T1000 (cell line): Measurements from ENCODE around the gene ING3.
"Not testable (repeated sequence)": the region's sequence is repeated elsewhere in the genome, so short reads cannot be mapped to it uniquely, and the experiment has no call there.

Experiments used
- DNase-seq: peaks from one replicate; lab custom pipeline; 2025; ENCODE audit warnings: mixed read lengths; lab: John Stamatoyannopoulos, UW

ING3 gene

DNA sequence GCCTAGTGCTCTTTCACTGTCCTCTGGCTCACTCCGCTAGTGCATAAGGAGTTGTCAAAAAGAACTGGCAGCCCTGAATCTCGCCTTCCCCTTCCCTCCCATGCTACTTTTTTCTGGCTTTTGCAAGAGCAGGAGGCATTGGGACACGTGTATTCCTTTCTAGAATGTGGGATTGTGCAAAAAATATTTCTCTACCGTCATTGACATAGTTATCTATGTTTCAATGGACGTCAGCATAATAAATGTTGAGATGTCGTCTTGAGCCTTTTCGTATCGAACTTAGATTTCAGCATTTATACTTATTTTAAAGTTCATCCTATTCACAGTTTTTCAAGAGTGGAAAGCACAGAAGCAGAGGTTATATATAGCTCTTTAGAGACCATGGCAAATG lies 727 bp downstream of the ING3 start:
- DNase-seq, result no peak

DNA sequence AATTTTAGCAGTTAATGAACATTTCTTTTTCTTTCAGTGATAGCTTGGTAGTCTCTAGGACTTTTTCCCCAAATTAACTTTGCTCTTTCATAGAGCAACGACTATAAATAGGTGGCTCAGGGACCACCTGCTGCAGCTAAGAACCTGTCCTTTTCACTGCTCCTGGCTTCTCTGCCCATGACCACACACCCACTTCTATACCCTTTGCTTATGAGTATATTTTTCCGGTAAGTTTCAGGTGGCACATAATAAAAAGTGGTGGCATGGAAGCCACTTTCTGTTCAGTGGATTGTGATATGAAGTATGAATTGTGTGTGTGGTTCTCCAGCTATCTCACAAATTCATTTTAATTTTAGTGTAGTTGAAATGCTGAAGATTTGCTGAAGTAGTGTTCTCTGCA lies 1.2 kb downstream of the ING3 start:
- DNase-seq, result no peak

DNA sequence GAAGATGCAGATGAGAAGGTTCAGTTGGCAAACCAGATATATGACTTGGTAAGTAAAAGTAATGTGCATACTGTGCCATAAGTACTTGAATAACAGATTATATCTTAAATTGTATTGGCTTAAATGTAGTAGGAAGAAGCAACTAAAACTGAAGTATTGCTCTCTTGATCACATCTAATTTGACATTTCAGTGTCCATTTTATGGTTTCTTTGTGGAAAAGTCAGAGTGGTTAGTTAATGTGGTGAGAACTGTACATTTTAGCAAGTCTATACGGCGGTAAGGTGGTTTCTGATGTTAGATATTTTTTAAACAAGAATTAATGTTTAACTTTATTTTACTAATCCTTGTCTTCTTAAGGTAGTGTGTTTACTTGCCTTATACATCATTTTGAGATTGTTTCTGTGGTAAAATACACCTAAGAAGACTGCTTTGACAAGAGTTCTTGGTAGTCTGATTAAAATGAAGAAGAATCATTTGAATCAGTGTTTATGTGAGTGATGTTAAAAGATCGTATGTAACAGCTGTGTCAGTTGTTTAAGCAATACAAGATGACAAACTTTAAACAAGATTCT lies 5.1 kb downstream of the ING3 start:
- DNase-seq, result no peak

DNA sequence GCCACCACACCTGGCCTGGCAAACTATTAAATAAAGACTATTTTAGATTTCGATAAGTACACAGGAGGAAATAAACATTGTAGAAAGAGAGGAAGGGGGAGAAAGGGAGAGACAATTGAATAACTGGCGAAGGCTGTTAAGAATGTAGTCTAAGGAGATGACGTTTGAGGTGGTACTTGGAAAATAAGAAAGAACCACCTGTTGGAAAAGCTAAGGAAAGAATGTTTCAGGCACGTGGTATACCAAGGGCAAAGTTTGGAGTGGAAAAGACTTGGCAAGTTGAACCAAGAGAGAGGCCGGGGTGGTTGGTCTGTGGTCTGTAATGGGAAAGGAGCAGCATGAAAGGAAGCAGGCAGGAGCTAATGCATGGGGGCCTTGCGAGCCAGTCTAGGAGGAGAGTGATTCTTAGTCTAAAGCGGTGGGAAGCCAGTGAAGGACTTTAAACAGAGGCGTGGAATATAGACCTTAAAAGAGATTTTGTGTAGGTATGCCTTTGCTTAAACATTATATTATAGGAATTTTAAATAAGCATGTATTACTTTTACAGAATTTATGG lies 9.4 kb downstream of the ING3 start:
- DNase-seq, result no peak

DNA sequence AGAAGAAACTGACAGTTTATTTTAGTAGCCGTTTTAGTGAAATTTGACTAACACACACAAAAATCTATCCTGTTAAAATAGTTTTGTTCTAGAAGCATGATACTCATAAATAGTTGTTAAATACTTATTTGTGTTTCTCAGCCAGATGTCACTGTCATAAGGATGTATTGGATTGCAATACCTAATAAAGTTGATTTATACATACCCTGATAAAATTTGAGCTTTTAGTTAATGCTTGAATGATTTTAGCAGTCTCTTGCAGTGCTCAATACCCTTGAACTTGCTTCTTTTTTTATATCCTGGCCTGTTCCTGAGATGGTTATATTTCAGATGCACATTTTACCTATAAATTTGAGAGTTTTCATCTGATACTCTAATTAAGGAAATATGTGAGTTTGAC lies 10.1 kb downstream of the ING3 start:
- no peak for DNase-seq

DNA sequence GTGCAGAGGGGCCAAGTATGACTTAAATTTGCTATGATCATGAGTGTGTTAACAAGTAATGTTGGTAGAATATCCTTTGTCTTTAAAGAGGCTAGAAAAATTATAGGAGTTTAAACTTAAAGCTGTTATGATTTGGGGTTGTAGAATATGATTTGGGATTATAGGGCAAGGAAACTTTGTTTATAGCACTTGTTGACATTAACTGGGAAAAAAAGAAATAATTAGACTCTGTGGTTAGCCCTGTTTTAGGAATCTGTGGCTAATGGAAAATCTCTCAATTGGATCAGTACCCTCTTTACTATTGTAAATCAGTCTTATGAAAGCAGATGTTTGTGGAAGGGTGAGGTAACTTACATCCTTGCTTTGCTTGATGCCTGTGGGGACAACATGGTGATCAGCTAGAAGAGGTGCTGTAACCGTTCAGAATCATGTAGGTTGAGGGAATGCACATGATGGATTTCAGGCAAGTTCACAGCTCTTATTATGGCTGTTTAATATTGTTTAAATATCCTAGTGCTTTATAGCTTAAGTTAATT lies 11.1 kb downstream of the ING3 start:
- no peak for DNase-seq

DNA sequence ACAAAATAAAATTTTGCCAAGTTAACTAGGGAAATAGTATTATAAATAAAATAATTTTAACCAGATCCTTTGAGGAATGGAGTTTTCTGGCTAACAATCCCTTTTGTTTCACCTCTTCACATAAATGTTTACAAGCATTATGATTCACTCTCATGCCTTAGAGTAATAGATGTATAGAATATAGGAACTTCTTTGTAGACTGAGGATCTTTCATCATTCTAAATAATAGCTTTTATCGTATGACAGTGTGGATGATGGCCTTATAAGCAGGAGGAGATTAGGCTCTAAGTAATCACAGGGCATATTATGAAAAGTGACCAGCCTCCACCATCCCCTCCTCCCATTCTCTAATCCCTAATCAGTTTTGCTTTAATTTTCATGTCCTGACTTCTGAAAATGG lies 13.5 kb downstream of the ING3 start:
- no peak for DNase-seq

DNA sequence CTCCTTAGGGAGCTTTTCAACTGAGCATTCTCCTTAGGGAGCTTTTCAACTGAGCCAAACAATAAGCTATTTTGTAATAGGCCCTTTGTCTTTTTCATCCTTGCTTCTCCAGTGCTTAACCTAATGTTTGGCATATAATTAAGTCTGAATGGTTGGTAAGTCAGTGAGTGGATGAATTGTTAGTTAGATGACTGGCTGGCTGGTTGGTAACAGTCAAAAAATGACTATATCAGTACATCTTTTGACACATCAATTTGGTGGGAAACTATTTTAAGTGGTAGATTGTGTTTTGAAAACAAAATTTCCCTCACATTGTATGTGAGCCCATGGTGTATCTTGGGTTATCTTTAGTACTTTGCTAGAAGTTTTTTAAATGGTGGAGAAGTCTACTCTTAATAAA lies 16.4 kb downstream of the ING3 start:
- DNase-seq, result no peak

DNA sequence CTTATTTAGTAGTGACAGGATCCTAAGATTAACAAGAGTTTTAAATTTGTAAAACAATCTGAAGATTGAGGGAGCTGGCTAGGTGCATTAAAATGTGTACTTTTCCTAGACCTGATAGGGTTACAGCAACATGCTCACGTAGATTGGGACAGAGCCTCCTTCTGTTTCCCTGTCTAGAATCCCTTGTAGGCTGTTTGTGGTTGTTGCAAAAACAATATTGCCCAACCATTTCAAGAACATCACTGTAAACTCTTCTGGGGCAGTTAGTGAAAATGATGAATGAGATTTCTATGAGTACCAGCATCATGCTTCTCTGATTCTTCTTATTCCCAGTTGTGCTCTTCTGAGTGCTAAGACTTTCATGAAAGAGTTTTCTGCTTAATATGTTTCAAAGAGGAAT lies 23.3 kb downstream of the ING3 start:
- DNase-seq, result no peak

DNA sequence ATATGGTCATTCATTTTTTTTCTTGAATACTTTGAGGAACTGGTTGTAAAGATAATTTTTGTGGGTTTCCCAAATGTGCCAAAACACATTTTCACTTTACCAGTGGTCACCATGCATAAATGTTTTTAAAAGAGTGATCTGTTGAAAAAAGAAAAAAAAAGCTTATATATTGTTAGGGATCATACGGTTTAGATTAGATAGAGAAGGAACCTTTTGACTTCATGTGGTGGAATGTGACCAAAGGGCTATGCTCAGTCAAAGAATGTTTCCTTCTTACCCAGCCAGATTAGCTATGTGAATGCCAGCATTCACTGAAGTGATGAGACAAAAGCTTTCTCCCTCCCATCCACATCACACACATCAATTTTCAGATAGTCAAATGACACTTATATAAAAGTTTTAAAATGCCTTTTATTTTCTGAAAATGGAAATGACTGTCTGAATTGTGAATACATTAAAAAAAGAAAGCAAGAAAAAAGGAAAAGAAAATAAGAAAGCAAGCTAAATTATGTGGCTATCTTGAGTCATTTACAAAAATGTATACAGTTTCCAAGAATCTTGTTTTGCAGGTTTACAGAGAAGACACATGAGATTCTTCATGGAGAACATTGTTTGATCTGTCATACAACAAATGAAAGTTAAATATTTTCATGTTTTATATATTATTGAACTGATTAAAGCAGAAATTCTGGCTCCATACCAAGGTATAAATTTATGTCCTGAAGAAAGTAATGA lies 29.4 kb downstream of the ING3 start:
- DNase-seq, result no peak

DNA sequence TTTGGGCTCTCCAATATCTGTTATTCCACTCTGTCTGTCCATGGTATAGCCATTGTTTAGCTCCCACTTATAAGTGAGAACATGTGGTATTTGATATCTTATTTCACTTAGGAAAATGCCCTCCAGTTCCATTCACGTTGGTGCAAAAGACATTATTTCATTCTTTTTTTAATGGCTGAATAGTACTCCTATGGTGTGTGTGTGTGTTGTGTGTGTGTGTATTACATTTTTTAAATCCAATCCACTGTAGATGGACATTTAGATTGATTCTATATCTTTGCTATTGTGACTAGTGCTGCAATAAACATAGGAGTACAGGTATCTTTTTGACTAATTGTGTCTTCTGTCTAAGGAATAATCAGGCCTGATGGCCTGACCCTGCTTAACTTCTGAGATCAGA lies 30.5 kb downstream of the ING3 start:
- no peak for DNase-seq

DNA sequence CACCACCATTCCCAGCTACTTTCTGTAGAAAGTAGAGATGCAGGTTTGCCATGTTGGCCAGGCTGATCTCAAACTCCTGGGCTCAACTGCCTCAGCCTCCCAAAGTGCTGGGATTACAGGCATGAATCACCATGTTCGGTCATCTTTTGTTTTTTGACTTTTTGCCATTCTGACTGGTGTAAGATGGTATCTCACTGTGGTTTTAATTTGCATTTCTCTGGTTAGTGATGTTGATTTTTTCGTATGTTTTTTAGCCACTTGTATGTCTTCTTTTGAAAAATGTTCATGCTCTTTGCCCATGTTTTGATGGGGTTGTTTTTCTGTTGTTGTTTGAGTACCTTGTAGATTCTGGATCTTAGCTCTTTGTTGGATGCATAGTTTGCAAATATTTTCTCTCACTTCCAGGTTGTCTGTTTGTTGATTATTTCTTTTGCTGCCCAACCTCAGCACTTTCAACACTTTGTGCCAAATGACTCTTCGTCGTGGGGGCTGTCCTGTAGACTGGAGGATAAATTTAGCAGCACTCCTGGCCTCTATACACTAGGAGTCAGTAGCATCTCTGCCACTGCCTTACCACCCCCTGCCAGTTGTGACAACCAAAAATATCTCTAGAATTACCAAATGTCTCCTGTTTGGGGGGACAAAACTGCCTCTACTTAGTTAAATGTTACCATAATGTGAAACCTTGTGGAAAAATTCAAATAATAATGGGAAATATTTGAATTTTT lies 31.5 kb downstream of the ING3 start:
- DNase-seq, result no peak

DNA sequence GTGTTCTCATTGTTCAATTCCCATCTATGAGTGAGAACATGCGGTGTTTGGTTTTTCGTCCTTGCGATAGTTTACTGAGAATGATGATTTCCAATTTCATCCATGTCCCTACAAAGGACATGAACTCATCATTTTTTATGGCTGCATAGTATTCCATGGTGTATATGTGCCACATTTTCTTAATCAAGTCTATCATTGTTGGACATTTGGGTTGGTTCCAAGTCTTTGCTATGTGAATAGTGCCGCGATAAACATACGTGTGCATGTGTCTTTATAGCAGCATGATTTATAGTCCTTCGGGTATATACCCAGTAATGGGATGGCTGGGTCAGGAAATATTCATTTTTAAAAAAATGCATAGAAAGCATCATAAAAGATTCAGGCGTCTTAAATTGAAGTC lies 33.0 kb downstream of the ING3 start:
- not testable (repeated sequence) for DNase-seq

DNA sequence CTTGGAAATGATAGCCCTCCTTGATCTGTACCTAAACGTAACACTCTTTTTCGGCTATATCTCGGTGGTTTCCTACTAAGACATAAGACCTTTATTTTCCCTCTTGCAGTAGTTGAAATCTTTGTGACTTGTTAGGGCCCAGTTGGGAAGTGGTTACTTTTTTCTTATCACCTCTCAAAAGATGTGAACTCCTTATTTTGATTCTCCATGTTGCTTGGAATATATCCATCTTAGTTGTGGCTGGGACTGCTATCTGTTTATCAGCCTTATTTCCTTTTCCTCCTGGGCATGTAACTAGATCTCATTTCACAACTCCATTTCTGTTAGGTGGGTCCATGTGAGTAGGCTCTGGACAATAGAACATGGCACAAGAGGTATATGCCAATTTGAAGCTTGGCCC lies 33.8 kb downstream of the ING3 start:
- no peak for DNase-seq

DNA sequence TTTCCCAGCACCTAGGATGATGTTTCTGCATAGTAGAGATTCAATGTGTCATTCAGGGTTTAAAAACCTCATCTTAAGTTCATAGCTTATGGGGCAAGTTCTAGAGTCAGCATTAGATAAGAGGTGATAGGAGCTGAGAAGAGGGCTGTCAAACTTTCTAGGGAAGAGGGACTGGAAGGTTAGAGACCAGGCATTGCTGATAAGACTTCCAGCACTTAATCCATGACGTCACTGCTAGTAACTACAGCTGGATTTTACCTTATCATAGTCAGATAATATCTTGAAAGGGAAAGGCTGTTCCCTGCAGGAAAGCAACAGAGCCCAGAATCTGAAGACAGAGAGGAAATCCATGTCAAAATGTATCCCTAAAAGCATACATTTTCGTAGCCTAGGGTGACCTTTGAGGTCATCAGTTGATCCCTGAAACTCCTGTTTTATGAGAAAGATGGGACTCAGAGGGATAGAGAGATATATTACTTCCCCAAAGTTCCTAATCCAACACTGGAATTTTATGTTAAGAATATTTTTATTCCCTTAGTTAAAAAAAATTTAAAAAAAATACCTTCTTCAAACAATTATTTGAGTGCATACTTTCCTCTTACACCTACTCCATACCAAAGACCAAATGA lies 34.7 kb downstream of the ING3 start:
- no peak for DNase-seq

DNA sequence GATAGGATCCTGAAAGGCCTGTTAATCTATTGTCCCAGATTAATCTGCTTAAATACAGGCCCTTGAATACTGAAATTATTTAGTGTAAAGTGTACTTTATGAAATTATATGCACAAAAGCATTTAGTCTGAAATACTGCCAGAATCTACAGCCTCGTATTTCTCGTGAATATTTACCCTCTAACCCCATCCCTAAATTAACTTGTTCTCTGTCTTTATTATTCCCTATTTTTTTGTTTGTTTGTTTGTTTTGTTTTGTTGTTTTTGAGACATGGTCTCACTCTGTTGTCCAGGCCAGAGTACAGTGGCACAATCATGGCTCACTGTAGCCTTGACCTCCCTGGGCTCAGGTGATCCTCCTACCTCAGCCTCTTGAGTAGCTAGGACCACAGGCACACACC lies 35.3 kb downstream of the ING3 start:
- no peak for DNase-seq

DNA sequence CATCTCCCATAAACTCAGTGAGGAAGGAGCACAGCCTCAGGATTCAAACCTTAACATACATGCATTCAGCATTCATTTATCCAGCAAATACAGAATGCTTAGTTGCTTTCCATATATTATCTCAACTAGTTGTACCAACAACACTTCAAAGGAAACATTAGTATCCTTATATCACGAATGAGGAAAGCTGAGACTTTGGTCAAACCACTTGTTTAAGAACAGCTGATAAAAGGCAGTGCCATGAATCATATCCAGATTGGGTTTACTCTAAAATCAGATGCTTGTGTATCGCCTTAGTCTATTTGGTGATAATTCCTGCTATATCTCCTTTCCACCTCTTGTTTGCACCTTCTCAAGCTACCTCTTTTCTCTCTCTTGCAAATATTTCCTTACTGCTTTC lies 36.1 kb downstream of the ING3 start:
- DNase-seq, result no peak

DNA sequence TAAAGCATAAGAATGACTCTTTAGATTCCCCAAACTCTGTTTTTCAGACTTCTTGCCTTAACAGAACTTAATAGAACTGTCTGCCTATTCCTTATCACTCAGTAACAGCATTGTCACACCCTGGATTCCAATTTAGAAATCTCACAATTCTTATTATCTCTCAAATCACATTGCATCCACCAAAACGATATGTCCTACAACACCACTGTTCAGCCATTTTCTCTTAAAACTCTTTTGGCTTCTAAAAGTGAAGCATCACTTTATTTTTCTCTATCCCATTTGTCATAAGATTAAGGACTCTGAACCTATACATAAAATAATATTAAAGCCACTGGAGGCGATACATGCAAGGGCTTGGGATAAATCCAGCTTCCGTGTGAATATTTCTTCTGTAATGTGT lies 36.7 kb downstream of the ING3 start:
- no peak for DNase-seq

DNA sequence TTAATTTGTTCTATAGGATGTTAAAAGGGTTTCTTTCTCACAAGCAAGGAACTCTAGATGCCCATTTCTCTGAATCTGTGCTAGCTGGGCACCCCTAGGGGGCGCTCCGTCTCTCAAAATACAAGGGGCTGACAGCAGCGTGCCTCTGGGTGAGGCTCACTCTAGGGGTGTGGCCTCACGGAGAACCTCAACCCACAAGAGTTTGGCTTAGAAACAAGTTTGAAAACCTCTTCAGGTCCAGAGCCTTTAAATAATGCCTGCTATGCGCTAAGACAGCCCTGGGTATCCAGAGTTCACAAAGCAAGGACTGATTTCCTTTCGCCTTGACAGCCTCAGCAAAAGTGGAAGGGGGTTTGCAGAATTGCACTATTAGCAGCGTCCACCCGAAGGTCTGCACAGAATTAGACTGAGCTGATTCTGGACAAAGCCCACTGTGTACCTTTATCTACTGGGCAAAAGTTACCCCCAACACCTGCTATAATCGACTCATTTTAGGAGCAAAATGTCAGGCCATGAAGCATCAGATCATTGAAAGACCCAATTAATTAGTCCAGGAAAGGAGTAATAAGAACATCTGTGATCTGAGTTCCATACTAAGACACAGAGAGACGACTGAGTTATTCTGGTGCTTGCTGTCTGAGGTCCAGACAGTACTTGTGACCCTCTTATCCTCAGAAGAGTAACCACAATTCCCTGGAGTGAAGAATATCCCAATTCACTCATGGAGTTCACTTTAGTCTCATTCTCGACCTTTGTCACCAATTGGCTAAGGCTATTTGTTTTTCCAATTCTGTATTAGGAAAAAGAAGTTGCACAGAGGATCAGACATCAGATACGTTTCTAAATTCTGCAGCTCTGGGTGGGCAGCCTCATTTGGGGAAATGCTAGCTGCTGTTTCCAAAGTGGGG lies 37.4 kb downstream of the ING3 start:
- DNase-seq, result peak; percentile 58

DNA sequence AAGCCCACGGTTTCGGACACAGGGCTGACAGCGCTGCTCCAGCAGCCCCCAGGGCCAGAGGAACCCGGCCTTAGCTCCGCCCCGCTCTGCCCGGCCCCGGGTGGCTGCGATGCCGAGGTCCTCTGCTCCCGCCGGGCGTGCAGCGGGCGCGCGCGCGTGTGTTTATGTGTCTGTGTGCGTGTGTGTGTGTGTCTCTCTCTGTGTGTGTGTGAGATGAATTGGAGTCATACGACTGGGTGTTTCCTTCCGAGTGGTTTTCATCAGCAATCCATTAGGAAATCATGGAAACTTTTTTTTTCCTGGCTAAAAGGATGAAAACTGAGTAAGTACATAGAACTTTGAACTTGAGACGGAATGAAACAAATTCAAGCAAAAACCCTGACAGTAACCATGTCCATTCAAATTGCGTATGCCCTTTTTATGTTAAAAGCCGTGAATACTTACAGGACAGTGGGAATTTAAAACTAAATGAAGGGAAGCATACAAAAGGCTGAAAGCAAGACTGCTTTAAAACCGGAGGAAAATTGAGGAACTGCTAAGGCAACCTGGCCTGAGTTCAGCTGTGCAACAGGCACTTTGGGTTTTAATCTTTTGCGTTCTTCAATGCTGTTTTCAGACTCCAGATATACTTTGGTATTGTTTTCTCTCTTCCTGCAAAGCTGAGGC lies 38.1 kb downstream of the ING3 start, which contains the start of gene CPED1:
TSS of gene CPED1 (plus strand) at position 121 of the 666 bp plus-strand sequence. CDS start 911 bp downstream, outside the sequence.
- peak; percentile 11 for DNase-seq
